Suppressor macrophage treated with lipopolysaccharide for 1 hour (primary cell): ENCODE measurements around the gene TBC1D9B.

Experiments
- DNase-seq, 3 donors: peaks; one replicate each; pipeline ENCODE4 v3.0.0-alpha.2; 2020 to 2022

Gene TBC1D9B

GRCh38 chr5:179819296-179820126, 88.2 kb downstream of the TBC1D9B start:
- peak; percentile 59 to 84 (median 64) for DNase-seq

GRCh38 chr5:179818746-179819295, 88.9 kb downstream of the TBC1D9B start:
- peak; percentile 95 to 98 (median 96) for DNase-seq

GRCh38 chr5:179817890-179818745, 89.6 kb downstream of the TBC1D9B start:
- DNase-seq = peak; percentile 52 to 63 (median 62)

- DNase-seq = no peak
These were observed 90.2 kb downstream of the TBC1D9B start for GRCh38 chr5:179817470-179817840.

- DNase-seq = peak in 1 of 3 donors; percentile 59
These were observed 90.8 kb downstream of the TBC1D9B start for GRCh38 chr5:179816796-179817469.

GRCh38 chr5:179816401-179816795, 91.3 kb downstream of the TBC1D9B start:
- DNase-seq = no peak

GRCh38 chr5:179815491-179816249, 92.0 kb downstream of the TBC1D9B start:
- DNase-seq = no peak

GRCh38 chr5:179814090-179814489, 93.6 kb downstream of the TBC1D9B start:
- DNase-seq = no peak

- no peak for DNase-seq
These were observed 94.6 kb downstream of the TBC1D9B start for GRCh38 chr5:179812997-179813607.

- no peak for DNase-seq
These were observed 95.4 kb downstream of the TBC1D9B start for GRCh38 chr5:179812135-179812825.
